Cardiac muscle cell (in vitro differentiated cells and primary cell): ENCODE measurements around the gene SMOC1. TPM values are rescaled to one million over a fixed set of nuclear protein-coding genes. Genes with fewer than 3 reads are reported as not detected.

Experiments
- DNase-seq, 2 donors: peaks; one replicate each; pipeline versions ENCODE4 v3.0.0 to v3.0.0-alpha.2; 2010 to 2017; ENCODE audit warnings: low read depth in 1 of 2, low spot score in 1 of 2
- H3K27ac ChIP-seq: fragments of 200-600 bp; sonication (generic); 2 replicates; pipeline ENCODE4 v1.5.1; 2016
- H3K27me3 ChIP-seq: fragments of 200-600 bp; sonication (generic); 2 replicates; pipeline ENCODE4 v1.6.0; 2016; ENCODE audit warnings: control low read depth
- H3K36me3 ChIP-seq: fragments of 200-600 bp; sonication (generic); 2 replicates; pipeline ENCODE4 v1.5.1; 2016; ENCODE audit warnings: control low read depth
- H3K4me1 ChIP-seq: fragments of 200-600 bp; sonication (generic); 2 replicates; pipeline ENCODE4 v1.8.1; 2017; ENCODE audit warnings: low read depth, mild to moderate bottlenecking, mixed run types
- H3K4me3 ChIP-seq: fragments of 200-600 bp; sonication (generic); 2 replicates; pipeline ENCODE4 v1.5.1; 2016; ENCODE audit warnings: mild to moderate bottlenecking
- H3K9me3 ChIP-seq: fragments of 200-600 bp; sonication (generic); 2 replicates; pipeline ENCODE4 v1.5.1; 2017; ENCODE audit warnings: low read depth, mild to moderate bottlenecking, control low read depth
- CTCF ChIP-seq: IDR thresholded peaks from 2 replicates; pipeline ENCODE4 v1.5.1; 2012; ENCODE audit warnings: low read depth, mild to moderate bottlenecking, low read length
- polyA plus RNA-seq: library from polyadenylated mRNA; unstranded; fragments of >200 nt; fragmentation: Nextera tagmentation; extraction: Ambion mirVana; gene quantifications from 2 replicates; pipeline ENCODE4 v1.2.1, GENCODE V29; 2016
- total RNA-seq: library from RNA; depleted of rRNA; stranded (reverse); fragments of >200 nt; gene quantifications from 2 replicates; pipeline ENCODE4 v1.2.3, GENCODE V29; 2016

The SMOC1 gene
- total and polyA plus RNA-seq, 2 experiments from 2014 or later, result 1.9 to 24.7 TPM

GRCh38 chr14:69880893-69881292, 1.7 kb downstream of the SMOC1 start:
- Histone ChIP-seq H3K27ac (no peak overlapping the region), H3K4me3 (no peak overlapping the region), H3K4me1 (peaks cover 6% of the 10 kb centered on the region), H3K36me3 (no peaks in the 10 kb centered on the region), H3K27me3 (peaks cover 11% of the 10 kb centered on the region), H3K9me3 (no peaks in the 10 kb centered on the region)
- no peak for DNase-seq
- TF ChIP-seq CTCF, result no peak

- H3K9me3 ChIP-seq, result no peaks in the 10 kb centered on the region
- H3K4me1 ChIP-seq, result peaks cover 6% of the 10 kb centered on the region
- H3K27ac ChIP-seq, result no peak overlapping the region
- no peaks in the 10 kb centered on the region for H3K36me3 ChIP-seq
- H3K27me3 ChIP-seq, result peaks cover 11% of the 10 kb centered on the region
- H3K4me3 ChIP-seq, result no peak overlapping the region
- no peak for TF ChIP-seq CTCF
- DNase-seq, result no peak
Measured at GRCh38 chr14:69882116-69882864, 3.1 kb downstream of the SMOC1 start.

- Histone ChIP-seq H3K27me3 (peaks cover 11% of the 10 kb centered on the region), H3K36me3 (no peaks in the 10 kb centered on the region), H3K27ac (no peak overlapping the region), H3K4me3 (no peak overlapping the region), H3K9me3 (no peaks in the 10 kb centered on the region), H3K4me1 (peaks cover 6% of the 10 kb centered on the region)
- no peak for TF ChIP-seq CTCF
- DNase-seq, result no peak
Measured at GRCh38 chr14:69882915-69883314, 3.7 kb downstream of the SMOC1 start.

GRCh38 chr14:69886453-69887242, 7.4 kb downstream of the SMOC1 start:
- Histone ChIP-seq H3K4me1 (no peaks in the 10 kb centered on the region), H3K4me3 (no peak overlapping the region), H3K27ac (no peak overlapping the region), H3K9me3 (peaks cover 3% of the 10 kb centered on the region), H3K36me3 (no peaks in the 10 kb centered on the region), H3K27me3 (no peaks in the 10 kb centered on the region)
- TF ChIP-seq CTCF, result no peak
- DNase-seq, result peak in 1 of 2 donors; percentile 26

GRCh38 chr14:69887740-69888657, 8.8 kb downstream of the SMOC1 start:
- no peak for DNase-seq
- H3K4me3 ChIP-seq, result no peak overlapping the region
- no peak overlapping the region for H3K27ac ChIP-seq
- H3K4me1 ChIP-seq, result no peaks in the 10 kb centered on the region
- no peaks in the 10 kb centered on the region for H3K27me3 ChIP-seq
- H3K9me3 ChIP-seq, result peaks cover 3% of the 10 kb centered on the region
- no peak for TF ChIP-seq CTCF
- H3K36me3 ChIP-seq, result no peaks in the 10 kb centered on the region
